Testis (tissue), 3 donors: ENCODE results near the gene ACAA1. TPM values are rescaled to one million over a fixed set of nuclear protein-coding genes. Genes with fewer than 3 reads are reported as not detected.

Experiments
- DNase-seq: peaks from one replicate; pipeline ENCODE4 v3.0.0-alpha.2; 2019
- H3K27ac ChIP-seq, 2 donors: fragments of 200-600 bp; sonication (generic); one replicate each; pipeline ENCODE4 v1.5.1; 2019
- H3K27me3 ChIP-seq: fragments of 200-600 bp; sonication (generic); one replicate; pipeline ENCODE4 v1.5.1; 2019
- H3K36me3 ChIP-seq: fragments of 200-600 bp; sonication (generic); one replicate; pipeline ENCODE4 v1.5.1; 2017; ENCODE audit warnings: low read depth; ENCODE audit errors: missing control alignments
- H3K4me1 ChIP-seq: fragments of 200-600 bp; sonication (generic); one replicate; pipeline ENCODE4 v1.5.1; 2019
- H3K4me3 ChIP-seq, 2 donors: fragments of 200-600 bp; sonication (generic); one replicate each; pipeline ENCODE4 v1.5.1; 2017 to 2019
- H3K9me3 ChIP-seq: fragments of 200-600 bp; sonication (generic); one replicate; pipeline ENCODE4 v1.5.1; 2017
- POLR2A ChIP-seq: fragments of 450-650 bp; IDR thresholded peaks from one replicate; pipeline ENCODE4 v1.6.1; 2017; ENCODE audit warnings: antibody characterized with exemption, mild to moderate bottlenecking, moderate library complexity
- WGBS, 2 donors: methylation state at CpG; one replicate each; pipeline ENCODE4 v1.1.5; 2018; 5-methylcytosine and 5-hydroxymethylcytosine counted together
- intact Hi-C: fragments of 100-400 bp; cut with DNase I; formaldehyde crosslinking; loops from one replicate; pipeline ENCODE4 v1.15.1; 2023; ENCODE audit warnings: low total_unique reads
- polyA plus RNA-seq: library from polyadenylated mRNA; stranded (reverse); fragments of 350-450 nt; fragmentation: Illumina TruSeq; extraction: RNeasy Lipid Tissue Mini Kit (QIAGEN cat#74804); gene quantifications from one replicate; pipeline ENCODE4 v1.2.3, GENCODE V29; 2014; ENCODE audit warnings: low read depth, low replicate concordance; ENCODE audit not compliant: insufficient read depth
- total RNA-seq, 2 donors: library from RNA; depleted of rRNA; stranded (reverse); fragments of >200 nt; gene quantifications; one replicate each; pipeline ENCODE4 v1.2.3, GENCODE V29; 2016
- TF ChIP-seq, protein P1 (sequence below), 3 experiments: fragments of 450-650 bp in 2 of 3; fragments of 200-600 bp in 1 of 3; sonication (generic) in 1 of 3; IDR thresholded peaks; one replicate each; pipeline ENCODE4 v1.5.1; 2016 to 2019; ENCODE audit warnings: antibody characterized with exemption in 3 of 3, mild to moderate bottlenecking in 2 of 3, moderate library complexity in 1 of 3

ACAA1 gene
- total and polyA plus RNA-seq, 3 donors from 2014 or later = 50.7 to 60.9 (median 58.3) TPM

DNA sequence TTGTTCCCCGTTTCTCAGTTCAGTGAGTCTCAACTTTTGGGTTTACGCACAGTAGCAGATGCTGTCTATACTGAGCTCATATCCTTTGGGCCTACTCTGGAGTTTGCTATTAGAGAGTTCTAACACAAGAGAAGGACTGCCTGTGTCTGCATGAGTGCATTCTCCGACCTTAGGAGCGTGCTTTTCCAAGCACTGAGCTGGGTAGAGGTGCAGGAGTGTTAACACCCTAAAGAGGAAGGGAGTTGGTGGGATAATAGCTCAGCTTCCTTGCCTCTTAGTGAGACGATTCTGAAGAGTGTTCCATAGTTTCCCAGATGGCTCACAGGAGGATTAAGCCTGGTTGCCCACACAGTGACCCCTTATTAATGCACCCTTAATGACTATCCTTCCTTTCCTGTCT is 21.5 kb upstream of the ACAA1 start:
- H3K4me3 ChIP-seq = no peak overlapping the region
- no peaks in the 10 kb centered on the region for H3K9me3 ChIP-seq
- TF ChIP-seq POLR2A = no peak
- TF ChIP-seq, protein P1, sequence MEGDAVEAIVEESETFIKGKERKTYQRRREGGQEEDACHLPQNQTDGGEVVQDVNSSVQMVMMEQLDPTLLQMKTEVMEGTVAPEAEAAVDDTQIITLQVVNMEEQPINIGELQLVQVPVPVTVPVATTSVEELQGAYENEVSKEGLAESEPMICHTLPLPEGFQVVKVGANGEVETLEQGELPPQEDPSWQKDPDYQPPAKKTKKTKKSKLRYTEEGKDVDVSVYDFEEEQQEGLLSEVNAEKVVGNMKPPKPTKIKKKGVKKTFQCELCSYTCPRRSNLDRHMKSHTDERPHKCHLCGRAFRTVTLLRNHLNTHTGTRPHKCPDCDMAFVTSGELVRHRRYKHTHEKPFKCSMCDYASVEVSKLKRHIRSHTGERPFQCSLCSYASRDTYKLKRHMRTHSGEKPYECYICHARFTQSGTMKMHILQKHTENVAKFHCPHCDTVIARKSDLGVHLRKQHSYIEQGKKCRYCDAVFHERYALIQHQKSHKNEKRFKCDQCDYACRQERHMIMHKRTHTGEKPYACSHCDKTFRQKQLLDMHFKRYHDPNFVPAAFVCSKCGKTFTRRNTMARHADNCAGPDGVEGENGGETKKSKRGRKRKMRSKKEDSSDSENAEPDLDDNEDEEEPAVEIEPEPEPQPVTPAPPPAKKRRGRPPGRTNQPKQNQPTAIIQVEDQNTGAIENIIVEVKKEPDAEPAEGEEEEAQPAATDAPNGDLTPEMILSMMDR (IDR thresholded peaks at IDR 0.05) = no peak
- WGBS, 2 donors = 81 to 83% methylated on average over 5 of the region's 5 CpGs
- H3K27ac ChIP-seq = no peak overlapping the region
- H3K4me1 ChIP-seq = no peaks in the 10 kb centered on the region
- no peaks in the 10 kb centered on the region for H3K27me3 ChIP-seq
- no peaks in the 10 kb centered on the region for H3K36me3 ChIP-seq
- no peak for DNase-seq
- intact Hi-C loops = no loop called here

DNA sequence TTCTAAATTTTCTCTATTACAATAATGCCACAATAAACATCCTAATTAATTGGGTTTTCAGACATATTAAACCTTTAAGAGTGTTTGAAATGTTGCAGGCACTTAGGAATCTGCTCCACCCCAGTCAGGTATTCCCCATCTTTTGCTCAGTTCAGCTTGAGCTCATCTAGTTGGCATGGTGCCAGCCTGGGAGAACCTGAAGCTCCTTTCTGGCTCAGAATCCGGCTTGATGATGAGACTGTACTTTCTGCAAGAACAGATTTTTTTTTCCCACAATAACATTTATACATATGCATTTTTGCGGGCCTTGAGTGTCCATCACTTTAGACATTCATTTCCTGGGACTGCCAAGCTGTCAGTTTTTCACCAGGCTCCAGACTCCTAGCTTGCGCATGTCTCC is 20.7 kb upstream of the ACAA1 start:
- no peak for DNase-seq

DNA sequence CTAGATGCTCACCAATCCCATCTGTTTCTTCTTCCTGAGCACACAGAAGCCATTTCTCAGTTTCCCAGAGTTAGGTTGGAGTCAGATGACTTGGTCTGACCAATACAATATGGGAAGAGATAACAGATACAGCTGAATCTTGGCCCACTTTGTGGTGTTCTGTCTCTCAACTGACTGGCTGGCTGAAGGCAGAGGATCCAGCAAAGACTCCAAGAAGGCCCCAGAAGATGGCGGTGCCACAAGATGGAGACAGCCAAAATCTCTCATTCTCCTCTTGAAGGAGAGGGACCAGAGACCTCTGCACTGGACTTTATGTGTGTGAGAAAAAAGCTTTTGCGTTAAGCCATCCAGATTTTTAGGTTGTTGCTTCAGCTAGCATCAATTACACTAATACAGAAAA is 20.2 kb upstream of the ACAA1 start:
- H3K4me1 ChIP-seq = no peaks in the 10 kb centered on the region
- no peaks in the 10 kb centered on the region for H3K27me3 ChIP-seq
- no peaks in the 10 kb centered on the region for H3K9me3 ChIP-seq
- H3K4me3 ChIP-seq = no peak overlapping the region
- TF ChIP-seq, protein P1 (IDR thresholded peaks at IDR 0.05) = no peak
- TF ChIP-seq POLR2A = no peak
- intact Hi-C loops = no loop called here
- 80 to 98% methylated on average over 2 of the region's 2 CpGs for WGBS, 2 donors
- no peak for DNase-seq
- H3K36me3 ChIP-seq = no peaks in the 10 kb centered on the region
- H3K27ac ChIP-seq = no peak overlapping the region

More for the DNA sequence above, 20.7 kb upstream of the ACAA1 start:
- TF ChIP-seq, protein P1 (IDR thresholded peaks at IDR 0.05) = no peak
- no peak for TF ChIP-seq POLR2A
- Histone ChIP-seq H3K27me3 (no peaks in the 10 kb centered on the region), H3K4me1 (no peaks in the 10 kb centered on the region), H3K36me3 (no peaks in the 10 kb centered on the region), H3K27ac (no peak overlapping the region), H3K9me3 (no peaks in the 10 kb centered on the region), H3K4me3 (no peak overlapping the region)
- WGBS, 2 donors = 85 to 86% methylated on average over 3 of the region's 3 CpGs
- intact Hi-C loops = no loop called here

DNA sequence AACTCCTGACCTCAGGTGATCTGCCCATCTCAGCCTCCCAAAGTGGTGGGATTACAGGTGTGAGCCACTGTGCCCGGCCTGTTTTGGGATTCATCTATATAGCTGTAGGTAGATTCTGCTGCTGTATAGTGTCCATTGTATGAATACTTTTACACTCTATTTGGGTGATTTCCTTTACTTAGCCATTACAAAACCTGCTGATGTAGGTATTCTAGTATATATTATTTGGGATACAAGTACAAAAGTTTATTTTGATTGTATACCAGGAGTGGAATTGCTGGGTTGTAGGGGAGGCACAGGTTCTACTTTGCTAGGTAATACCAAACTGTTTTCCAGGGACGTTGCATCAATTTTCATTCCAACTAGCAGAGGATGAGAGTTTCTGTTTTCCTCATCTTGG is 18.9 kb upstream of the ACAA1 start:
- TF ChIP-seq, protein P1 (IDR thresholded peaks at IDR 0.05) = no peak
- no peak for TF ChIP-seq POLR2A
- intact Hi-C loops = no loop called here
- no peaks in the 10 kb centered on the region for H3K9me3 ChIP-seq
- no peaks in the 10 kb centered on the region for H3K4me1 ChIP-seq
- H3K36me3 ChIP-seq = no peaks in the 10 kb centered on the region
- no peaks in the 10 kb centered on the region for H3K27me3 ChIP-seq
- no peak overlapping the region for H3K4me3 ChIP-seq
- no peak overlapping the region for H3K27ac ChIP-seq
- DNase-seq = no peak
- WGBS, 2 donors = 92 to 95% methylated on average over 2 of the region's 2 CpGs

DNA sequence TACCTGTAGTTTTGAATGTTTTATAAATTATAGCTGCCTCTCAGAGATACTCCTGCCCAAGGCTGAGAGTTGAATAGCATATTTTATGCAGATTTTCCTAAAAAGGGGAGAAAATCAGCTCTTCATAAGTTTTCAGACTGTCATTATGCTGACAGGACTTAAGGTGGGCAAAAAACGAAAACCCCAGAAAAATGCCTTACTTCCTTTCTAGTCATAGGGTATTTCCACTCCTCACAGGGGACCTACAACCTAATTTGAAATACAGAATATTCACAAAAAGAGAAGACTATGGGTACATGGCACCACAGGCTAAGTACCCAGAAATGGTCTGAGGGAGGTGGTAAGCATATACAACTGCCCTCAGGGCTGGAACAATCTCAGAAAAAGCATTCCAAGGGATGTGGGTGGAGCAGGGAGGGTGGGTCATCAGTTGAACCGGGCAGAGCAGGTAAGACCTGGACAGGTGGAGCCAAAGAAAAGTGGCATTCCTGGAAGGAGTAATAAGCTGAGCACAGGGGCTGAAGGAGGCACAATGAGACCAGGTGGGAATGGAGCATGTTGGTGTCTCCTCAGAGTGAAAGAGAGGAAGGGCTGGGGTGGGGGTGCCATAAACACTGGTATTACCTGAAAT is 17.8 kb upstream of the ACAA1 start:
- no peak for DNase-seq
- H3K9me3 ChIP-seq = no peaks in the 10 kb centered on the region
- H3K36me3 ChIP-seq = no peaks in the 10 kb centered on the region
- no peak overlapping the region for H3K27ac ChIP-seq
- no peak overlapping the region for H3K4me3 ChIP-seq
- no peaks in the 10 kb centered on the region for H3K27me3 ChIP-seq
- no peaks in the 10 kb centered on the region for H3K4me1 ChIP-seq
- TF ChIP-seq, protein P1 (IDR thresholded peaks at IDR 0.05) = no peak
- TF ChIP-seq POLR2A = no peak
- WGBS, 2 donors = 65 to 75% methylated on average over 2 of the region's 2 CpGs
- intact Hi-C loops = no loop called here
